Adrenal gland (tissue), 5 donors: ENCODE measurements around the gene BORCS6.

Source experiments
- POLR2A ChIP-seq, 2 donors: fragments of 450-650 bp; IDR thresholded peaks; one replicate each; pipeline ENCODE4 v1.6.1; 2017; ENCODE audit warnings: antibody characterized with exemption in 2 of 2, mild to moderate bottlenecking in 2 of 2, moderate library complexity in 1 of 2
- TF ChIP-seq, protein P1 (sequence below), 6 experiments: fragments of 450-650 bp in 4 of 6; fragments of 200-600 bp in 2 of 6; sonication (generic) in 1 of 6; IDR thresholded peaks; 1 replicate in 5 of 6; 2 replicates in 1 of 6; pipeline versions ENCODE4 v1.5.1 to v1.8.0; 2016 to 2021; ENCODE audit warnings: antibody characterized with exemption in 6 of 6, mild to moderate bottlenecking in 2 of 6, moderate library complexity in 1 of 6
- donor health status: DM: no; HTN: no; CAD: no.

DNA sequence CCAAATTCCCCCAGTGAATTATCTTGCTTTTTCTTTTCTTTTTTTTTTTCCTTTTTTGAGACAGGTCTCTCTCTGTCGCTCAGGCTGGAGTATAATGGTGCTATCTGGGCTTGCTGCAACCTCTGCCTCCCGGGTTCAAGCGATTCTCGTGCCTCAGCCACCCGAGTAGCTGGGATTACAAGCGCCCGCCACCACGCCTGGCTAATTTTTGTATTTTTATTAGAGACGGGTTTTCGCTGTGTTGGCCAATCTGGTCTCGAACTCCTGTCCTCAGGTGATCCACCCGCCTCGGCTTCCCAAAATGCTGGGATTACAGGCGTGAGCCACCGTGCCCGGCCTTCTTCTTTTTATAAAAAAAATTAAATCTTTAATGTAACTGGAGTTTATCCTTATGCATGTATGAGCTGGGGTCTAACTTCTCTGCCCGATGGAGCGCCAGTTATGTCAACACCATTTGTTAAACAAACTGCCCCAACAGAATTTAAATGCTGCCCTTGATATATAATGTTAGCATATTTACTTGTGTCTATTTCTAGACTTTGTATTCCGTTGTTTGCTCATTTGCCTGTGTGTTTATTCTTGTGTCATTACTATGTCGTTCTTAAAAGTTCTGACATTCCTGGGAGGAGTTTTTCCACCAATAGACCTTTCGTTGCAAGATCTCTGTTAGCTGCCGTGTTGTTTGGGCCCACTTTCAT lies 20.9 kb upstream of the BORCS6 start:
- no peak for TF ChIP-seq POLR2A (IDR thresholded peaks at IDR 0.05)
- TF ChIP-seq, protein P1, sequence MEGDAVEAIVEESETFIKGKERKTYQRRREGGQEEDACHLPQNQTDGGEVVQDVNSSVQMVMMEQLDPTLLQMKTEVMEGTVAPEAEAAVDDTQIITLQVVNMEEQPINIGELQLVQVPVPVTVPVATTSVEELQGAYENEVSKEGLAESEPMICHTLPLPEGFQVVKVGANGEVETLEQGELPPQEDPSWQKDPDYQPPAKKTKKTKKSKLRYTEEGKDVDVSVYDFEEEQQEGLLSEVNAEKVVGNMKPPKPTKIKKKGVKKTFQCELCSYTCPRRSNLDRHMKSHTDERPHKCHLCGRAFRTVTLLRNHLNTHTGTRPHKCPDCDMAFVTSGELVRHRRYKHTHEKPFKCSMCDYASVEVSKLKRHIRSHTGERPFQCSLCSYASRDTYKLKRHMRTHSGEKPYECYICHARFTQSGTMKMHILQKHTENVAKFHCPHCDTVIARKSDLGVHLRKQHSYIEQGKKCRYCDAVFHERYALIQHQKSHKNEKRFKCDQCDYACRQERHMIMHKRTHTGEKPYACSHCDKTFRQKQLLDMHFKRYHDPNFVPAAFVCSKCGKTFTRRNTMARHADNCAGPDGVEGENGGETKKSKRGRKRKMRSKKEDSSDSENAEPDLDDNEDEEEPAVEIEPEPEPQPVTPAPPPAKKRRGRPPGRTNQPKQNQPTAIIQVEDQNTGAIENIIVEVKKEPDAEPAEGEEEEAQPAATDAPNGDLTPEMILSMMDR (IDR thresholded peaks at IDR 0.05): no peak
